GM12865 (cell line): ENCODE measurements around the gene PRIM2.
"Not testable (repeated sequence)": the region's sequence is repeated elsewhere in the genome, so short reads cannot be mapped to it uniquely, and the experiment has no call there.

ENCODE experiments used
- DNase-seq: peaks from one replicate; pipeline ENCODE4 v3.0.0; 2010; ENCODE audit warnings: low read depth
- H3K4me3 ChIP-seq: 2 replicates; pipeline ENCODE4 v1.5.1; 2011; ENCODE audit warnings: mild to moderate bottlenecking, low read depth, low read length, control low read depth
- CTCF ChIP-seq: IDR thresholded peaks from 2 replicates; pipeline ENCODE4 v1.5.1; 2011; ENCODE audit warnings: low read length, control low read depth, low read depth, inconsistent platforms; ENCODE audit not compliant: insufficient read depth; ENCODE audit errors: missing control alignments

PRIM2 gene

GRCh38 chr6:57283106-57283505 is 34.3 kb upstream of the PRIM2 start:
- TF ChIP-seq CTCF, result no peak
- DNase-seq, result no peak
- no peak overlapping the region for H3K4me3 ChIP-seq

GRCh38 chr6:57283911-57284455 is 33.4 kb upstream of the PRIM2 start:
- H3K4me3 ChIP-seq, result no peak overlapping the region
- no peak for TF ChIP-seq CTCF
- no peak for DNase-seq

- H3K4me3 ChIP-seq, DNase-seq: not testable (repeated sequence)
These were observed 29.3 kb upstream of the PRIM2 start for GRCh38 chr6:57288136-57288535.

- not testable (repeated sequence) for DNase-seq, H3K4me3 ChIP-seq
These were observed 24.0 kb upstream of the PRIM2 start for GRCh38 chr6:57293472-57293871.

DNA sequence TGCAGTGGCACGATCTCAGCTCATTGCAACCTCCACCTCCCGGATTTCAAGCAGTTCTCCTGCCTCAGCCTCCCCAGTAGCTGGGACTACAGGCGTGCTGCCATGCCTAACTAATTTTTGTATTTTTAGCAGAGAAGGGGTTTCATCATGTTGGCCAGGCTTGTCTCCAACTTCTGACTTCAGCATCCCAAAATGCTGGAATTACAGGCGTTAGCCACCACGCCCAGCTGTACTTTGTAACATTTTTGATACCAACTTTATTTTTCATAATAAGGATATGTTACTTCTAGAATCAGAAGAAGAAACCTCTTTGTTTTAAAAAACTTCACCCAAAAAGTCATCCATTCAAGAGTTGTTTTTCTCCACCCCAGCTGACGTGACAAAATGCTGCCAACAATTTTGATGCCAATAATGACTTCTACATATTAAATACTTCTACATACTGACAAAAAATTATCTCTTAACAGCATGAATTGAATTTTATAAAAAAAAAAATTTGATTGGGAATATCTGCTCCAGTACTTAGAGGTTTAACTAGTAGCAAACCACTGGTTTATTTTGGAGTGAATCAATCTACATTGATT is 22.5 kb upstream of the PRIM2 start:
- no peak overlapping the region for H3K4me3 ChIP-seq
- no peak for DNase-seq
- TF ChIP-seq CTCF, result no peak

GRCh38 chr6:57297505-57297904 is 19.9 kb upstream of the PRIM2 start:
- no peak for TF ChIP-seq CTCF
- DNase-seq, result no peak
- H3K4me3 ChIP-seq, result no peak overlapping the region

DNA sequence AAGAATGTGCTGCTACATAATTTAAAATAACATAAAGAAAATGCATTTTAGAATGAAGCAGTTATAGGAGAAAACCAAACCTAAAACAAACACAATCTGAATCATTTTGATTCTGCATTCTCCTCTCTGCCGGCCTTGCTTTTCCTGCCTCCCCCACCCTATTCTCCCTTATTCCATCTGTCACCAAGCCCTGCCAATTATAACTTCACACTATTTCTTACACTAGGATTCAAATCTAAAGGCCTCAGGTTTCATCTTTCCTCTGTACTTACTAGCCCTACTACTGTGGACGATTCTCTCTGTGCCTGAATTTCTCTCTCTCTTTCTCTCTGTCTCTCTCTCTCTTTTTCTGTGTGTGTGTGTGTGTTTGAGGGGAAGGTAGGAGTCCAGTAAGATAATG is 18.7 kb upstream of the PRIM2 start:
- no peak for DNase-seq
- H3K4me3 ChIP-seq, result no peak overlapping the region
- no peak for TF ChIP-seq CTCF

DNA sequence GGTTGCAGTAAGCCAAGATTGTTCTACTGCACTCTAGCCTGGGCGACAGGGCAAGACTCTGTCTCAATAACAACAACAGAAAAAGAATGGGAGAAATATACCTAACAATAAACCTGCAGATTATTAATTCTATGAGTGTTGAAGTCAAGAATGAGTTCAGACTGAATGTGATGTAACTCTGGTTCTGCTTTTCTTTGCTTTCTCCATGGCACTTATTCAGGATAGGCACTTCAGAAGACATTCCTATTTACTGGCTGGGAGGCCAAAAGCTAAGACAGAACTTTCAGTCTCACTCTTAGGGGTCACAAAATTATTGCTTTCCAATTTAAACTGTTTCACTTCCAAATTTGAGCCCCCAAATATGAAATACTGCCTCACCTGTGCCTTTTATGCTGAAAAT is 15.7 kb upstream of the PRIM2 start:
- no peak for DNase-seq
- TF ChIP-seq CTCF, result no peak
- H3K4me3 ChIP-seq, result no peak overlapping the region
